ENCODE data around the gene SCRN2. TPM values are rescaled to one million over a fixed set of nuclear protein-coding genes. Genes with fewer than 3 reads are reported as not detected.
A peak's percentile ranks its signal among the peaks of the same experiment; 100 is the strongest.

The SCRN2 gene
- total RNA-seq: 49.7 to 50.7 TPM (median 50.7 TPM) in 3 replicates

DNA sequence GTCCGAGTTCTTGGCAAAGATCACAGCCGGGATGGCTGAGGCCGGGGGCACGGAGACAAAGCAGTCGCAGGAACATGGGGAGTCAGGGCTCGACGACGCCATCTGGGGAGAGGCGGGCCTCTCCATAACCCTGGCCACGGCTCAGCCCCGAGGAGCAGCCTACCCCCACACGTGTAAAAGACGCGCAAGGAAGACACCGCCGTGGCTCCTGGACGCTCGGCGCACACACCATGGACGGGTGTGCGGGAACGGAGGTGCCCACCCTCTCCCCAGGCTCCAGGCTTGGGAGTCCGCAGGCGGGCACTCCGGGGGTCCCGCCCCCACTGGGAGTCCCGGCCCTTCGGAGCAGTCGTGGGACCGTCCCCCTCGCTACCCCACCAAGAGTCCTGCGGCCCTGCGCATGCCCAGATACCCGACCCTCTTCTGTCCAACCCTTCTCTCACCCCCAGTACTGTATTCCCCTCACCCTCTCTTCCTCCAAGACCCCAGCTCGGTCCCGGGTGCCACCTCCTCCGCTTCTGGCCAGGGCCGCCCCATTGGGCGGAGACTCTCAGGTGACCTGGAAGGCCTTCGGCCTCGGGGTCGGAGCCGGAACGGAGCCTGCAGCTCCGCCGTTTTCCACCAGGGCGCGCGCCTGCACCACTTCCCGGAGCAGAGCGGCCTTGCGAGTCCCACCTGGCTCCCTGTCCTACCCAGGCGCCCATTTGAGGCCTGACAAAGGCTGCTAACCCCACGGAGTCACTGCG is at the start of gene SCRN2:
SCRN2 (minus strand) TSS at position 532 of the 746 bp plus-strand sequence; CDS start at position 102, 430 bp downstream.
- H3K4me3 Mint-ChIP-seq: peak within 1 kb of the TSS; percentile 98
- peak within 1 kb of the TSS; percentile 67 for H3K27ac Mint-ChIP-seq
- no peaks in the 10 kb centered on the region for H3K27me3 Mint-ChIP-seq (ENCODE audit: low read depth)
- peaks cover 2% of the 10 kb centered on the region for H3K36me3 Mint-ChIP-seq
- H3K9me3 Mint-ChIP-seq: no peaks in the 10 kb centered on the region
- peak; percentile 70 to 93 for DNase-seq (ENCODE audit: low spot score in 2 of 2, unreplicated experiment in 2 of 2)
- TF ChIP-seq CTCF (IDR thresholded peaks at IDR 0.05; ENCODE audit: unreplicated experiment): peak; percentile 96
- peaks cover 56% of the 10 kb centered on the region for H3K4me1 Mint-ChIP-seq

DNA sequence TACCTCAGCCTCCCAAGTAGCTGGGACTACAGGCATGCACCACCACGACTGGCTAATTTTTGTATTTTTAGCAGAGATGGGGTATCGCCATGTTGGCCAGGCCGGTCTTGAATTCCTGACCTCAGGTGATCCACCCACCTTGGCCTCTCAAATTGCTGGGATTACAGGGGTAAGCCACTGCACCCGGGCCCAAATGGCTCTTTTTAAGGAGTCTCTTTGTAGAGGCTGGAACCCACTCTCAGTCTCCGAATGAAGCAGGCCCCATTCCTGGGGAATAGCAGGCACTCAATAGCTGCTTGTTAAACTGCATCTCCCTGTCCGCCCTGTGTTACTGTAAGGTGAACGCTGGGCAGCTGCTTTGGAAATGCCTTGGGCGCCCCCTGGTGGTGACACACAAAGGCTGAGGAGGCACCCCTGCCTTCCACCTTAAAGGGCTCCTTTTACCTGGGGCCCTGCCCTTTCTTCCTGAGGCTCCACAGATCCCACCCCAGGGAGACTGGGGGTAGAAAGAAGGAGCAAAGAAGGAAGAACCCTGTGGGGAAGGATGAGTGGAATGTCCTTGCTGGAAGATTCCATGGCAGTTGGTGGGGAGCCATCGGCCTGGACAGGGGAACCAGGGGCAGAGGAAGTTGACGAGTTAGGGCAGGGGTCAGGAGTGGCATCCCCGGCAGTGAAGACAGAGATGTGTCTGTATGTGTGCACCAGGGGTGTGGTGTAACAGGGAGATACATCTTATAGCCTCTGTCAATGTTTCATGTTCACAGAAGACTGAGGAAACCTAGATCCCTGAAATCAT is 48.9 kb upstream of the SCRN2 start:
- Mint-ChIP-seq H3K27me3 (ENCODE audit: low read depth) (no peaks in the 10 kb centered on the region), H3K4me3 (no peak overlapping the region), H3K9me3 (no peaks in the 10 kb centered on the region), H3K36me3 (no peaks in the 10 kb centered on the region), H3K27ac (no peak overlapping the region), H3K4me1 (peaks cover 24% of the 10 kb centered on the region)
- DNase-seq (ENCODE audit: low spot score in 2 of 2, unreplicated experiment in 2 of 2): peak; percentile 91 to 96
- TF ChIP-seq CTCF (IDR thresholded peaks at IDR 0.05; ENCODE audit: unreplicated experiment): peak; percentile 98

- H3K4me3 Mint-ChIP-seq: no peak overlapping the region
- H3K4me1 Mint-ChIP-seq: peaks cover 28% of the 10 kb centered on the region
- no peak overlapping the region for H3K27ac Mint-ChIP-seq
- H3K9me3 Mint-ChIP-seq: no peaks in the 10 kb centered on the region
- no peaks in the 10 kb centered on the region for H3K36me3 Mint-ChIP-seq
- no peak for DNase-seq (ENCODE audit: low spot score in 2 of 2, unreplicated experiment in 2 of 2)
- no peak for TF ChIP-seq CTCF (IDR thresholded peaks at IDR 0.05; ENCODE audit: unreplicated experiment)
- no peaks in the 10 kb centered on the region for H3K27me3 Mint-ChIP-seq (ENCODE audit: low read depth)
Measured at GRCh38 chr17:47888293-47888692, 47.2 kb upstream of the SCRN2 start.

- H3K9me3 Mint-ChIP-seq: no peaks in the 10 kb centered on the region
- peak overlapping the region; percentile 91 for H3K27ac Mint-ChIP-seq
- H3K4me3 Mint-ChIP-seq: no peak overlapping the region
- H3K4me1 Mint-ChIP-seq: peaks cover 50% of the 10 kb centered on the region
- no peak for DNase-seq (ENCODE audit: low spot score in 2 of 2, unreplicated experiment in 2 of 2)
- H3K36me3 Mint-ChIP-seq: no peaks in the 10 kb centered on the region
- no peaks in the 10 kb centered on the region for H3K27me3 Mint-ChIP-seq (ENCODE audit: low read depth)
- no peak for TF ChIP-seq CTCF (IDR thresholded peaks at IDR 0.05; ENCODE audit: unreplicated experiment)
Measured at GRCh38 chr17:47884905-47885730, 44.0 kb upstream of the SCRN2 start.

DNA sequence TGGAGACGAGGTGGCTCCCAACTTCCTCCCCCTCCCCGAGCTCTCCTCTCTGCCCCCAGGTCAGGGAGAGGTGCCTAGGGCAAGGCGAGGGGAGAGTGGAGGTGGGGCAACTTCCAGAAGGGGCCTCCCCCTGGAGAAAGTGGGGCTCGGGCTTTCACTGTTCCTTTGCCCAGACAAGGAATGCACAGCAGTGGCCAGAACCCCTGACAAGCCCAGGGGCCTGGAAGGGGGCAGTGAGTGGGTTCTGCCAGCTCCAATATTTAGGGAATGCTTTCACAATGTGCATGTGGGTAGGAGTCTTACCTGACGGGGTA is 43.3 kb upstream of the SCRN2 start:
- no peak for DNase-seq (ENCODE audit: low spot score in 2 of 2, unreplicated experiment in 2 of 2)
- Mint-ChIP-seq H3K4me1 (peaks cover 52% of the 10 kb centered on the region), H3K27ac (peak overlapping the region; percentile 91), H3K9me3 (no peaks in the 10 kb centered on the region), H3K36me3 (no peaks in the 10 kb centered on the region), H3K4me3 (peak overlapping the region; percentile 28), H3K27me3 (ENCODE audit: low read depth) (no peaks in the 10 kb centered on the region)
- TF ChIP-seq CTCF (IDR thresholded peaks at IDR 0.05; ENCODE audit: unreplicated experiment): no peak
